Measurements from ENCODE around the gene ZNF644.

GRCh38 chr1:90946630-90947029, 75.2 kb downstream of the ZNF644 start:
- no peak for TF ChIP-seq RAD21 (IDR thresholded peaks at IDR 0.05; ENCODE audit: low read depth)
- no peak for TF ChIP-seq EZH2phosphoT487 (IDR thresholded peaks at IDR 0.05; ENCODE audit: borderline replicate concordance)
- no peak for TF ChIP-seq CTCF (IDR thresholded peaks at IDR 0.05 in 2 of 3, conservative IDR thresholded peaks at IDR 0.05 in 1 of 3; ENCODE audit: borderline replicate concordance in 1 of 3, insufficient read depth in 1 of 3, low read depth in 2 of 3, low read length in 2 of 3)
- no peak for TF ChIP-seq MAX (IDR thresholded peaks at IDR 0.05)
- no peak for TF ChIP-seq POLR2A (IDR thresholded peaks at IDR 0.05; ENCODE audit: borderline replicate concordance, extremely low read depth, insufficient read depth, insufficient read length)
